Adrenal gland (tissue), 12 donors: ENCODE results near the gene INPP5A. TPM values are rescaled to one million over a fixed set of nuclear protein-coding genes. Genes with fewer than 3 reads are reported as not detected.

ENCODE experiments used
- DNase-seq, 7 donors: peaks; one replicate each; pipeline ENCODE4 v3.0.0-alpha.2; 2019 to 2020
- H3K27ac ChIP-seq, 5 donors: fragments of 200-600 bp; sonication (generic) in 4 of 5; 1 replicate in 3 of 5; 2 replicates in 2 of 5; pipeline versions ENCODE4 v1.5.1 to v1.8.0; 2016 to 2020; ENCODE audit warnings: mild to moderate bottlenecking in 1 of 5
- H3K27me3 ChIP-seq: fragments of 200-600 bp; 2 replicates; pipeline ENCODE4 v1.8.0; 2021
- H3K36me3 ChIP-seq, 2 donors: fragments of 200-600 bp; replicated peaks in 1 of 2; 1 replicate in 1 of 2; 2 replicates in 1 of 2; pipeline versions ENCODE4 v1.5.1 to v1.8.0; 2018 to 2022
- H3K4me1 ChIP-seq, 2 donors: fragments of 200-600 bp; replicated peaks in 1 of 2; 1 replicate in 1 of 2; 2 replicates in 1 of 2; pipeline versions ENCODE4 v1.5.1 to v1.8.0; 2018 to 2021
- H3K4me3 ChIP-seq, 4 donors: fragments of 200-600 bp; sonication (generic) in 3 of 4; one replicate each; pipeline ENCODE4 v1.5.1; 2016 to 2018
- H3K9me3 ChIP-seq, 3 donors: fragments of 200-600 bp; sonication (generic) in 1 of 3; replicated peaks in 1 of 3; 1 replicate in 2 of 3; 2 replicates in 1 of 3; pipeline versions ENCODE4 v1.5.1 to v1.8.0; 2016 to 2021
- CTCF ChIP-seq, 6 experiments: fragments of 450-650 bp in 4 of 6; fragments of 200-600 bp in 2 of 6; sonication (generic) in 1 of 6; IDR thresholded peaks; 1 replicate in 5 of 6; 2 replicates in 1 of 6; pipeline versions ENCODE4 v1.5.1 to v1.8.0; 2016 to 2021; ENCODE audit warnings: antibody characterized with exemption in 6 of 6, mild to moderate bottlenecking in 2 of 6, moderate library complexity in 1 of 6
- POLR2A ChIP-seq, 2 donors: fragments of 450-650 bp; IDR thresholded peaks; one replicate each; pipeline ENCODE4 v1.6.1; 2017; ENCODE audit warnings: antibody characterized with exemption in 2 of 2, mild to moderate bottlenecking in 2 of 2, moderate library complexity in 1 of 2
- WGBS, 4 donors: extraction: QIAGEN DNeasy Blood & Tissue Kit in 2 of 4; methylation state at CpG; one replicate each; pipeline versions ENCODE4 v1.1.5 to v1.1.7; 2013 to 2017; 5-methylcytosine and 5-hydroxymethylcytosine counted together
- intact Hi-C, 2 donors: fragments of 100-400 bp; cut with DNase I; formaldehyde crosslinking; loops; one replicate each; pipeline versions ENCODE4 v1.14.1 to v1.15.0; 2022 to 2023
- polyA plus RNA-seq, 3 donors: library from polyadenylated mRNA; stranded (reverse); fragments of 200-250 nt in 2 of 3; fragments of 350-450 nt in 1 of 3; fragmentation: Illumina TruSeq in 1 of 3; extraction: RNeasy Lipid Tissue Mini Kit (QIAGEN cat#74804) in 1 of 3; gene quantifications; one replicate each; pipeline ENCODE4 v1.2.3, GENCODE V29; 2013 to 2014
- total RNA-seq, 9 donors: library from RNA; depleted of rRNA in 4 of 9; stranded (reverse); fragments of >200 nt in 4 of 9; fragments of 120-200 nt in 1 of 9; fragmentation: NEBNext Ultra II Directional in 1 of 9; extraction: Animal tissue kit (Norgen Biotek cat#: 25700) in 1 of 9; gene quantifications; one replicate each; pipeline versions ENCODE4 v1.1.0 to v1.2.4, GENCODE V29; 2013 to 2023
- donor health status: healthy with polysubstance abuse.
- donor health status: Bipolar disorder and iron deficiency.
- donor health status: DM: yes; HTN: yes; CAD: no.
- donor health status: DM: no; HTN: no; CAD: no.
- donor health status: DM: no; HTN: no; CAD: no.
- donor health status: DM: yes; HTN: yes; CAD: no.

Gene INPP5A
- total and polyA plus RNA-seq, 12 donors = 13.5 to 62.9 (median 37.5) TPM

GRCh38 chr10:132630666-132631337 lies 93.2 kb downstream of the INPP5A start:
- TF ChIP-seq CTCF (IDR thresholded peaks at IDR 0.05) (no peak), POLR2A (IDR thresholded peaks at IDR 0.05) (peak in 1 of 2 donors; percentile 6)
- no peaks in the 10 kb centered on the region for H3K36me3 ChIP-seq
- no peak overlapping the region for H3K4me3 ChIP-seq
- peaks cover 19 to 62% of the 10 kb centered on the region in 2 donors for H3K4me1 ChIP-seq
- intact Hi-C loops = no loop called here
- peak; percentile 53 to 84 (median 65) for DNase-seq
- WGBS, 4 donors = 81 to 91% (median 88%) methylated on average over 10 to 24 of the region's 24 CpGs
- peak overlapping the region in 4 of 5 donors; percentile 77 to 94 (median 86) for H3K27ac ChIP-seq
- H3K27me3 ChIP-seq = no peaks in the 10 kb centered on the region
- no peaks in the 10 kb centered on the region for H3K9me3 ChIP-seq

- H3K4me1 ChIP-seq = peaks cover 18 to 62% of the 10 kb centered on the region in 2 donors
- no peaks in the 10 kb centered on the region for H3K27me3 ChIP-seq
- TF ChIP-seq POLR2A (IDR thresholded peaks at IDR 0.05) (peak in 1 of 2 donors; percentile 12), CTCF (IDR thresholded peaks at IDR 0.05) (peak in 1 of 6 experiments; percentile 13)
- no peaks in the 10 kb centered on the region for H3K9me3 ChIP-seq
- WGBS, 4 donors = 28 to 50% (median 38%) methylated on average over 15 to 18 of the region's 18 CpGs
- H3K27ac ChIP-seq = peak overlapping the region; percentile 30 to 94 (median 85)
- peak; percentile 60 to 90 (median 77) for DNase-seq
- H3K4me3 ChIP-seq = no peak overlapping the region
- intact Hi-C loops = no loop called here
- H3K36me3 ChIP-seq = no peaks in the 10 kb centered on the region
These were observed 93.8 kb downstream of the INPP5A start for GRCh38 chr10:132631338-132631735.

GRCh38 chr10:132632091-132632561 lies 94.5 kb downstream of the INPP5A start:
- H3K36me3 ChIP-seq = no peaks in the 10 kb centered on the region
- intact Hi-C loops = no loop called here
- H3K27me3 ChIP-seq = no peaks in the 10 kb centered on the region
- peaks cover 18 to 62% of the 10 kb centered on the region in 2 donors for H3K4me1 ChIP-seq
- H3K4me3 ChIP-seq = no peak overlapping the region
- WGBS, 4 donors = 53 to 87% (median 72%) methylated on average over 4 to 13 of the region's 13 CpGs
- H3K9me3 ChIP-seq = no peaks in the 10 kb centered on the region
- DNase-seq = peak in 3 of 7 donors; percentile 15 to 76 (median 32)
- TF ChIP-seq POLR2A (IDR thresholded peaks at IDR 0.05) (no peak), CTCF (IDR thresholded peaks at IDR 0.05) (no peak)
- H3K27ac ChIP-seq = peak overlapping the region; percentile 30 to 94 (median 85)

GRCh38 chr10:132632851-132633684 lies 95.5 kb downstream of the INPP5A start:
- intact Hi-C loops = no loop called here
- H3K9me3 ChIP-seq = no peaks in the 10 kb centered on the region
- no peak overlapping the region for H3K4me3 ChIP-seq
- H3K4me1 ChIP-seq = peaks cover 18 to 62% of the 10 kb centered on the region in 2 donors
- peak in 2 of 7 donors; percentile 15 to 21 for DNase-seq
- 63 to 74% (median 70%) methylated on average over 13 to 19 of the region's 19 CpGs for WGBS, 4 donors
- no peaks in the 10 kb centered on the region for H3K36me3 ChIP-seq
- H3K27me3 ChIP-seq = no peaks in the 10 kb centered on the region
- TF ChIP-seq POLR2A (IDR thresholded peaks at IDR 0.05) (no peak), CTCF (IDR thresholded peaks at IDR 0.05) (no peak)
- peak overlapping the region in 3 of 5 donors; percentile 16 to 94 (median 85) for H3K27ac ChIP-seq
